Articular chondrocyte of knee joint (primary cell): Measurements from ENCODE around the gene ZNF383. TPM values are rescaled to one million over a fixed set of nuclear protein-coding genes. Genes with fewer than 3 reads are reported as not detected.

ENCODE experiments used
- total RNA-seq: library from RNA; depleted of rRNA; stranded (reverse); fragments of >200 nt; gene quantifications from 2 replicates; pipeline ENCODE4 v1.2.3, GENCODE V29; 2012

Gene ZNF383
- 8.4 and 11.1 TPM in 2 replicates for total RNA-seq

GRCh38 chr19:37217775-37218591, at the start of gene ZNF383:
Gene ZNF383, plus strand, starts transcription at chr19:37218214. Its CDS starts 12,240 bp downstream, at chr19:37230454.

GRCh38 chr19:37172368-37173366, 45.3 kb upstream of the ZNF383 start, which contains the start of gene ZNF585A:
Gene ZNF585A, minus strand, starts transcription at chr19:37172695. Its CDS starts 2,785 bp downstream, at chr19:37169910.

Other genes starting within 250 kb of the ZNF383 start
- 9.9 and 10.5 TPM in 2 replicates for gene ZNF420, start 139.8 kb upstream of the ZNF383 start, total RNA-seq
- gene ZNF585A, start 45.5 kb upstream of the ZNF383 start, total RNA-seq = 6.7 and 10.6 TPM in 2 replicates
- 20.9 and 26.6 TPM in 2 replicates for gene ZNF585B, start 7.7 kb upstream of the ZNF383 start, total RNA-seq
- 7.3 and 10.2 TPM in 2 replicates for gene ZNF527, start 152.9 kb downstream of the ZNF383 start, total RNA-seq
- gene ZNF569, start 249.2 kb downstream of the ZNF383 start, total RNA-seq = 7.6 and 8.6 TPM in 2 replicates